ENCODE data around the gene KLHL3.

The KLHL3 gene

DNA sequence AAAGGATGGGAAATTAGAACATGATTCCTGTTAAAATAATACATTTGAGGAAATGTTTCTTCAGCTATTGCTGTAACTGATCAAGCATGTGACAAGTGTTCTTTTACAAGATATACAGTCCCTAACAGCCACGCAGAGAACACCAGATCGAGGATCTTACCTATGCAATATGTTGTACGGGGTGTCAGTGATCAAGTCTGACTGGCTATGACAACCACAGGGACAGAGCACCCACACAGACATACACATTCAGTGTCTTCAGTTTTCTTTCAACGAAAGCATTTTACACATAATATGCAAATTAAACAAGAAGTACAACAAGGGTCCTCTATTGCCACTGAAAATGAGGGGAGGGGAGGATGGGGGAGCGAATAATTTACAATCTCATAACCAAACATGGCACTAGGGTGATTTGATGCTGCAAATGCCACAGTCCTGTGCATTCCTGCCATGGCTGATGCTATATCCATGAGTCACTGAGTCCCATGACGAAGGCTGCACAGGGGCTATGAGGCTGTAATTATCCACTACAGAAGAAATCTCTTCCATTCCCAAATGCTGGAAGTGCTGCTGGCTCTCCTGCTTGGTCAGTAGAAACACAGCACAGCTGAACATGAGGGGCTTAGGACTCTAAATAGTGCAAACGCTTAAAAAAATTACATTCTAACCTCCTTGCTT is 118.2 kb downstream of the KLHL3 start:
- Histone ChIP-seq H3K4me1 (ENCODE audit: control insufficient read depth, low read length) (no peaks in the 10 kb centered on the region), H4K20me1 (ENCODE audit: control insufficient read depth, insufficient read depth, low read depth, low read length) (no peaks in the 10 kb centered on the region), H3K79me2 (ENCODE audit: control insufficient read depth, low read length) (no peaks in the 10 kb centered on the region), H3K9me2 (replicated peaks; ENCODE audit: control insufficient read depth, low read length) (no peaks in the 10 kb centered on the region), H3K27me3 (ENCODE audit: control insufficient read depth, low read length) (no peaks in the 10 kb centered on the region), H3K27ac (ENCODE audit: low read depth, low read length) (no peak overlapping the region), H3F3A (ENCODE audit: control insufficient read depth, insufficient read depth) (no peaks in the 10 kb centered on the region), H3K36me3 (ENCODE audit: control insufficient read depth, low read length) (no peaks in the 10 kb centered on the region), H3K4me2 (ENCODE audit: low read length) (no peak overlapping the region), H3K4me3 (ENCODE audit: low read length) (no peak overlapping the region), H3K9me3 (ENCODE audit: control insufficient read depth, insufficient read depth, low read length) (no peaks in the 10 kb centered on the region)
- TF ChIP-seq, protein P1, sequence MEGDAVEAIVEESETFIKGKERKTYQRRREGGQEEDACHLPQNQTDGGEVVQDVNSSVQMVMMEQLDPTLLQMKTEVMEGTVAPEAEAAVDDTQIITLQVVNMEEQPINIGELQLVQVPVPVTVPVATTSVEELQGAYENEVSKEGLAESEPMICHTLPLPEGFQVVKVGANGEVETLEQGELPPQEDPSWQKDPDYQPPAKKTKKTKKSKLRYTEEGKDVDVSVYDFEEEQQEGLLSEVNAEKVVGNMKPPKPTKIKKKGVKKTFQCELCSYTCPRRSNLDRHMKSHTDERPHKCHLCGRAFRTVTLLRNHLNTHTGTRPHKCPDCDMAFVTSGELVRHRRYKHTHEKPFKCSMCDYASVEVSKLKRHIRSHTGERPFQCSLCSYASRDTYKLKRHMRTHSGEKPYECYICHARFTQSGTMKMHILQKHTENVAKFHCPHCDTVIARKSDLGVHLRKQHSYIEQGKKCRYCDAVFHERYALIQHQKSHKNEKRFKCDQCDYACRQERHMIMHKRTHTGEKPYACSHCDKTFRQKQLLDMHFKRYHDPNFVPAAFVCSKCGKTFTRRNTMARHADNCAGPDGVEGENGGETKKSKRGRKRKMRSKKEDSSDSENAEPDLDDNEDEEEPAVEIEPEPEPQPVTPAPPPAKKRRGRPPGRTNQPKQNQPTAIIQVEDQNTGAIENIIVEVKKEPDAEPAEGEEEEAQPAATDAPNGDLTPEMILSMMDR (IDR thresholded peaks at IDR 0.05; ENCODE audit: low read depth, low read length, poor library complexity, severe bottlenecking), result no peak
- TF ChIP-seq EZH2phosphoT487 (IDR thresholded peaks at IDR 0.05; ENCODE audit: borderline replicate concordance, low read length), result no peak

DNA sequence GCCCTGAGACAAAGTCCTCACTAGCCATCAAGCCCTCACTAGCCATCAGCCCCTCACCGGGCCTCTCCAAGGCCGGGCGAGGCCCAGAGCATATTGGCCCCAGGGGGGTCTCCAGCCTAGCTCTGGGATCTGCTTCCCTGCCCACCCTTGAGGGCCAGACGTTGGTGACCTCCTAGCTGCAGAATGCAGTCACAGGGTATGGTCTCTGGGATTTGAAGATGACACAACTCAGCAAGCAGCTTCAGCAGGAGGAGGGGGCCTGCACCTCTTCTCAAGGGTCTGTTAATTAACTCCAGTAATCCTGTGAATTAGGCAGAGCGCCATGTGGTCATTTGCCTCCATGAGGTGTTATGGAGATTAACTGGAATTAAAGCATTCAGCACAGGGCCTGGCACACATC is 119.8 kb downstream of the KLHL3 start:
- H3K79me2 ChIP-seq (ENCODE audit: control insufficient read depth, low read length), result no peaks in the 10 kb centered on the region
- H3K9me2 ChIP-seq (replicated peaks; ENCODE audit: control insufficient read depth, low read length), result no peaks in the 10 kb centered on the region
- H3F3A ChIP-seq (ENCODE audit: control insufficient read depth, insufficient read depth), result no peaks in the 10 kb centered on the region
- H3K36me3 ChIP-seq (ENCODE audit: control insufficient read depth, low read length), result no peaks in the 10 kb centered on the region
- H3K4me1 ChIP-seq (ENCODE audit: control insufficient read depth, low read length), result no peaks in the 10 kb centered on the region
- no peak overlapping the region for H3K27ac ChIP-seq (ENCODE audit: low read depth, low read length)
- no peak for TF ChIP-seq EZH2phosphoT487 (IDR thresholded peaks at IDR 0.05; ENCODE audit: borderline replicate concordance, low read length)
- TF ChIP-seq, protein P1 (IDR thresholded peaks at IDR 0.05; ENCODE audit: low read depth, low read length, poor library complexity, severe bottlenecking), result no peak
- no peaks in the 10 kb centered on the region for H4K20me1 ChIP-seq (ENCODE audit: control insufficient read depth, insufficient read depth, low read depth, low read length)
- H3K4me3 ChIP-seq (ENCODE audit: low read length), result no peak overlapping the region
- no peaks in the 10 kb centered on the region for H3K27me3 ChIP-seq (ENCODE audit: control insufficient read depth, low read length)
- no peaks in the 10 kb centered on the region for H3K9me3 ChIP-seq (ENCODE audit: control insufficient read depth, insufficient read depth, low read length)
- H3K4me2 ChIP-seq (ENCODE audit: low read length), result no peak overlapping the region

DNA sequence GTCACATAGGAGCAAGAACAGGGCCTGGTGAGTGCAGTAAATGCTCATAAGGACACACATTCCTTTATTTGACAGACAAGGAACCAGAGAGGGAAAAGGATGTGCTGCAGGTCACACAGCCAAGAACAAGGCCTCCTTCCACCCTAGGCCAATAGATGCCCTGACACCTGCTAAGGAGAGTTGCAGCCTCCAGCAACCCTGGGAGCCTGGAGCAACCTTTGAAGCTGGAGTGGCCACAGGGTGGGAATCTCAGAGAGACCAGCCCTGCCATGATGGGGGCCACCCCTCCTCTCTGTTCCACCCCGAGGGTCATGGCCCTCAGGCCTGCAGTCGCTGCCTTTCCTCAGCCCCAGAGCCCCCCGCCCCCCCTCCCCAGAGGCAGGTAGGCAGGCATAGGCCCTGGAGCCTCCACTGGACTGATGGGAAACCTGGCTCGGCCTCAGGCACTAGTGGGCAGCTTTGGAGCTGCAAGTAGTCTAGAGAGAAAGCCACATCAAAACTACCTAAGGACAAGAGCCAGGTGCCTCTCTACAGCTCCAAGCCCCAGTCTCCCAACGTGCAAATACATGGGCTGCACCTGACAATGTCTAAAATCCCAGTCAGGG is 120.6 kb downstream of the KLHL3 start:
- no peak overlapping the region for H3K4me2 ChIP-seq (ENCODE audit: low read length)
- no peak overlapping the region for H3K27ac ChIP-seq (ENCODE audit: low read depth, low read length)
- no peak overlapping the region for H3K4me3 ChIP-seq (ENCODE audit: low read length)
- no peaks in the 10 kb centered on the region for H3K9me2 ChIP-seq (replicated peaks; ENCODE audit: control insufficient read depth, low read length)
- no peaks in the 10 kb centered on the region for H4K20me1 ChIP-seq (ENCODE audit: control insufficient read depth, insufficient read depth, low read depth, low read length)
- H3K9me3 ChIP-seq (ENCODE audit: control insufficient read depth, insufficient read depth, low read length), result no peaks in the 10 kb centered on the region
- no peak for TF ChIP-seq EZH2phosphoT487 (IDR thresholded peaks at IDR 0.05; ENCODE audit: borderline replicate concordance, low read length)
- TF ChIP-seq, protein P1 (IDR thresholded peaks at IDR 0.05; ENCODE audit: low read depth, low read length, poor library complexity, severe bottlenecking), result no peak
- no peaks in the 10 kb centered on the region for H3K79me2 ChIP-seq (ENCODE audit: control insufficient read depth, low read length)
- no peaks in the 10 kb centered on the region for H3K4me1 ChIP-seq (ENCODE audit: control insufficient read depth, low read length)
- no peaks in the 10 kb centered on the region for H3K36me3 ChIP-seq (ENCODE audit: control insufficient read depth, low read length)
- no peaks in the 10 kb centered on the region for H3F3A ChIP-seq (ENCODE audit: control insufficient read depth, insufficient read depth)
- no peaks in the 10 kb centered on the region for H3K27me3 ChIP-seq (ENCODE audit: control insufficient read depth, low read length)
